IgD-negative memory B cell (primary cell): ENCODE measurements around the gene LMF1. TPM values are rescaled to one million over a fixed set of nuclear protein-coding genes. Genes with fewer than 3 reads are reported as not detected.
A peak's percentile ranks its signal among the peaks of the same experiment; 100 is the strongest.
"Not testable (repeated sequence)": the region's sequence is repeated elsewhere in the genome, so short reads cannot be mapped to it uniquely, and the experiment has no call there.

Experiments
- H3K27ac Mint-ChIP-seq, 3 donors: one replicate each; pipeline ENCODE4 v1.8.0; 2020 to 2022; ENCODE audit warnings: mild to moderate bottlenecking in 3 of 3, mixed read lengths in 3 of 3, moderate library complexity in 1 of 3
- H3K27me3 Mint-ChIP-seq: one replicate; pipeline ENCODE4 v1.8.0; 2021; ENCODE audit warnings: mixed read lengths
- H3K36me3 Mint-ChIP-seq: one replicate; pipeline ENCODE4 v1.8.0; 2020; ENCODE audit warnings: mild to moderate bottlenecking, mixed read lengths
- H3K4me1 Mint-ChIP-seq, 3 donors: one replicate each; pipeline ENCODE4 v1.8.0; 2020 to 2022; ENCODE audit warnings: mixed read lengths in 3 of 3, mild to moderate bottlenecking in 1 of 3
- H3K4me3 Mint-ChIP-seq, 4 donors: one replicate each; pipeline ENCODE4 v1.8.0; 2020 to 2022; ENCODE audit warnings: mild to moderate bottlenecking in 4 of 4, mixed read lengths in 4 of 4, moderate library complexity in 3 of 4
- H3K9me3 Mint-ChIP-seq, 3 donors: one replicate each; pipeline ENCODE4 v1.8.0; 2020 to 2021; ENCODE audit warnings: mixed read lengths in 3 of 3, mild to moderate bottlenecking in 1 of 3
- polyA plus RNA-seq: library from polyadenylated mRNA; unstranded; fragments of 300-500 nt; fragmentation: Illumina TruSeq; gene quantifications from one replicate; pipeline ENCODE4 v1.2.3, GENCODE V29; 2021

The LMF1 gene
- polyA plus RNA-seq, 1 donor from 2014 or later = 16.1 TPM

- Mint-ChIP-seq H3K36me3 (no peaks in the 10 kb centered on the region), H3K27me3 (no peaks in the 10 kb centered on the region), H3K4me1 (peaks cover 0 to 1% (median 0%) of the 10 kb centered on the region in 3 donors), H3K27ac (peak overlapping the region in 1 of 3 donors; percentile 23), H3K9me3 (no peaks in the 10 kb centered on the region), H3K4me3 (no peak overlapping the region)
These were observed 74.3 kb downstream of the LMF1 start for GRCh38 chr16:896261-897199.

GRCh38 chr16:895371-895770, 75.4 kb downstream of the LMF1 start:
- Mint-ChIP-seq H3K9me3 (no peaks in the 10 kb centered on the region), H3K36me3 (no peaks in the 10 kb centered on the region), H3K27me3 (no peaks in the 10 kb centered on the region), H3K27ac (no peak overlapping the region), H3K4me1 (peaks cover 0 to 1% (median 0%) of the 10 kb centered on the region in 3 donors), H3K4me3 (no peak overlapping the region)

GRCh38 chr16:894841-895240, 75.9 kb downstream of the LMF1 start:
- no peak overlapping the region for H3K4me3 Mint-ChIP-seq
- no peaks in the 10 kb centered on the region for H3K27me3 Mint-ChIP-seq
- no peak overlapping the region for H3K27ac Mint-ChIP-seq
- no peaks in the 10 kb centered on the region for H3K36me3 Mint-ChIP-seq
- H3K9me3 Mint-ChIP-seq = no peaks in the 10 kb centered on the region
- H3K4me1 Mint-ChIP-seq = peaks cover 0 to 1% (median 0%) of the 10 kb centered on the region in 3 donors

DNA sequence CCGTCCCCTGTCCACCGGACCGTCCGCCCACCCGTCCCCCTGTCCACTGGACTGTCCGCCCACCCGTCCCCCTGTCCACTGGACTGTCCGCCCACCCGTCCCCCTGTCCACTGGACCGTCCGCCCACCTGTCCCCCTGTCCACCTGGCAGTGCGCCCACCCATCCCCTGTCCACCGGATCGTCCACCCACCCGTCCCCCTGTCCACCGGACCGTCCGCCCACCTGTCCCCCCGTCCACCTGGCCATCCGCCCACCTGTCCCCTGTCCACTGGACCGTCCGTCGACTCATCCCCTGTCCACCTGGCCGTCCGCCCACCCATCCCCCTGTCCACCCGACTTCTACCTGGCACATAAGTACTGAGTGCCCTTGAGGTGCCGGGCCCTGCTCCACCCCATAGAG, 76.6 kb downstream of the LMF1 start:
- no peak overlapping the region for H3K27ac Mint-ChIP-seq
- no peaks in the 10 kb centered on the region for H3K36me3 Mint-ChIP-seq
- H3K9me3 Mint-ChIP-seq = no peaks in the 10 kb centered on the region
- H3K27me3 Mint-ChIP-seq = no peaks in the 10 kb centered on the region
- no peak overlapping the region for H3K4me3 Mint-ChIP-seq
- H3K4me1 Mint-ChIP-seq = peaks cover 0 to 1% (median 0%) of the 10 kb centered on the region in 3 donors

GRCh38 chr16:893360-893759, 77.4 kb downstream of the LMF1 start:
- no peak overlapping the region for H3K4me3 Mint-ChIP-seq
- peaks cover 0 to 1% (median 0%) of the 10 kb centered on the region in 3 donors for H3K4me1 Mint-ChIP-seq
- no peaks in the 10 kb centered on the region for H3K36me3 Mint-ChIP-seq
- H3K9me3 Mint-ChIP-seq = no peaks in the 10 kb centered on the region
- H3K27me3 Mint-ChIP-seq = no peaks in the 10 kb centered on the region
- H3K27ac Mint-ChIP-seq = no peak overlapping the region

- Mint-ChIP-seq H3K4me1 (peaks cover 0 to 1% (median 0%) of the 10 kb centered on the region in 3 donors), H3K27ac (no peak overlapping the region), H3K27me3 (no peaks in the 10 kb centered on the region), H3K9me3 (no peaks in the 10 kb centered on the region), H3K36me3 (no peaks in the 10 kb centered on the region), H3K4me3 (no peak overlapping the region)
These were observed 78.1 kb downstream of the LMF1 start for GRCh38 chr16:892536-893255.

GRCh38 chr16:892006-892405, 78.8 kb downstream of the LMF1 start:
- H3K9me3 Mint-ChIP-seq = no peaks in the 10 kb centered on the region
- H3K27me3 Mint-ChIP-seq = no peaks in the 10 kb centered on the region
- no peak overlapping the region for H3K4me3 Mint-ChIP-seq
- H3K27ac Mint-ChIP-seq = peak overlapping the region in 1 of 3 donors; percentile 19
- H3K36me3 Mint-ChIP-seq = no peaks in the 10 kb centered on the region
- peaks cover 0 to 1% (median 0%) of the 10 kb centered on the region in 3 donors for H3K4me1 Mint-ChIP-seq

DNA sequence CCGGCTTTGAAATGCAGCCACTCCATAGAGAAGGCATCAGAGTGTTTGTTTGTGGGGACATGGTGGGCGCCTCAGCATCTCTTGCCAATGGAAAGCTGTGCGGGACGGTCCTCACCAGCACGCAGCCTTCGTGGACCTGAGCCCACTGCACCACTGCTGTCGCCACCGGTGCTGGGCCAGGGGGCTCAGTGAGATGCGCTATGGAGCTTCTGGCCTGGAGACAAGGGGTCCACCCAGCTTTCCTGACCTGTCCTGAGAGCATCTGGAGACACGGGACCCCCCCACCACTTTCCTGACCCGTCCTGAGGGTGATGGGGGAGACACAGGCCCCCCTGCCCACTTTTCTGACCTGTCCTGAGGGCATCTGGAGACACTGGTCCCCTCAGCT, 79.4 kb downstream of the LMF1 start:
- Mint-ChIP-seq H3K36me3 (no peaks in the 10 kb centered on the region), H3K27me3 (no peaks in the 10 kb centered on the region), H3K4me1 (no peaks in the 10 kb centered on the region), H3K4me3 (no peak overlapping the region), H3K27ac (no peak overlapping the region), H3K9me3 (no peaks in the 10 kb centered on the region)

DNA sequence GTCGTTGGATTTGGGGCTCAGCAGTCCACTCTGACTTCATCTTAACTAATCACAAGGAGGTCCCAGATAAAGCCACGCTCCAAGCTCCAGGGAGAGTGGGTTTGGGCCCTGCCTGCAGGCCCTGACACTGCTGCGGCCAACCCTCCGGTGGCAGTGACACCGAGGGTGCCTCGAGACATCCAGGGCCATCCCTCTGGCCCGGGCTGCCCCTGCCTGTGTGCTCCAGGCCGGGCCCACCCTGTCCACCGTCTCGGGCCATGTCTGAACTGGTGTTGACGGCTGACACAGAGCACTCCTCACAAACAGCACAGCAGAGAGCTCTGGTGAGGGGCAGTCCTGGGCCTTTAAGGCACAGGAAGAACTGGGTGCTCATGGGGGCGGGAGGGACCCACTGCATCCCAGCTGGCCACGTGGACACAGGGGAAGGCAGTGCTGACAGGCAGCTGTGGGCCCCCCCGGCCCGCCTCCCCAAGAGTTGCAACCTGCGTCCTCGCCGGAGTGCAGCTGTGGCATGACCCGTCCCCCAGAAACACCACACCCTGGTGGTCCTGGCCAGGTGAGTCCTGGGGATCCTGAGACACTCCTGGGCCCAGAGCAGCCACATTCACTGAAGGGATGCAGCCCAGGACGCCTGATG, 80.0 kb downstream of the LMF1 start:
- no peak overlapping the region for H3K4me3 Mint-ChIP-seq
- H3K4me1 Mint-ChIP-seq = no peaks in the 10 kb centered on the region
- H3K27ac Mint-ChIP-seq = no peak overlapping the region
- H3K9me3 Mint-ChIP-seq = no peaks in the 10 kb centered on the region
- no peaks in the 10 kb centered on the region for H3K36me3 Mint-ChIP-seq
- no peaks in the 10 kb centered on the region for H3K27me3 Mint-ChIP-seq

- Mint-ChIP-seq H3K4me1 (no peaks in the 10 kb centered on the region), H3K36me3 (no peaks in the 10 kb centered on the region), H3K27me3 (no peaks in the 10 kb centered on the region), H3K9me3 (no peaks in the 10 kb centered on the region), H3K27ac (no peak overlapping the region), H3K4me3 (no peak overlapping the region)
These were observed 80.6 kb downstream of the LMF1 start for GRCh38 chr16:890217-890616.

- H3K36me3 Mint-ChIP-seq = no peaks in the 10 kb centered on the region
- no peaks in the 10 kb centered on the region for H3K27me3 Mint-ChIP-seq
- H3K4me3 Mint-ChIP-seq = no peak overlapping the region
- no peaks in the 10 kb centered on the region for H3K9me3 Mint-ChIP-seq
- H3K27ac Mint-ChIP-seq = no peak overlapping the region
- H3K4me1 Mint-ChIP-seq = no peaks in the 10 kb centered on the region
These were observed 81.2 kb downstream of the LMF1 start for GRCh38 chr16:889586-889985.

DNA sequence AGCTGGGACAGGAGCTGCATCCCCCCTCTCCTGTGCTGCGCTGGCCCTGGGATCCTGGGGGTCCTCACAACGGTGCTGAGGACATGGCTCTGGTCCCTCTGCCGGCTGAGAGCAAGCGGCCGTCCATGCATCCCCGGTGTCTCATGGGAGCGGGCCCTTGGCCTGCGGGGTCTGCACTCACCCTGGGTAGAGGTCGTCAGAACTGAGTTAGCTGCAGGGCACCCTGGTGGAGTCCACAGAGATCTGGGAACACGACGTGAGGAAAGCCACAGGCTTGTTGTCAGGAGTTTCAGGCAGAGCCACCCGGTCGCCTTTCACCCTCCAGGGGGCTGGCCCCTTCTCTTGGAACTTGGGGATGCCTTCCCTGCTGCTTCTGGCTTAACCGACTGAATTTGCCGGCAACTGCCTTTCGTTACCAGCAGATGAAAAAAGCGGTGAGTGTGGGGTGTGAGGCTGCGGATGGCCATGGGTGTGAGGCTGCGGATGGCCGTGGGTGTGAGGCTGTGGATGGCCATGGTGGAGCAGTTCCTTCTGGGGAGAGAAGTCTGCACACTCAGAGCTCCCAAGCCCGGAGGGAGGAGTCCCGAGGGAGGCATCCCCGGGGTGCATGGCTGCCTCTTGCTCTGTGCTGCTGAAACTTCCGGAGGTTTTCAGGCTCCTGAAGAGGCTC, 81.7 kb downstream of the LMF1 start:
- Mint-ChIP-seq H3K9me3 (no peaks in the 10 kb centered on the region), H3K4me3 (no peak overlapping the region), H3K27ac (no peak overlapping the region), H3K27me3 (no peaks in the 10 kb centered on the region), H3K36me3 (no peaks in the 10 kb centered on the region), H3K4me1 (no peaks in the 10 kb centered on the region)

DNA sequence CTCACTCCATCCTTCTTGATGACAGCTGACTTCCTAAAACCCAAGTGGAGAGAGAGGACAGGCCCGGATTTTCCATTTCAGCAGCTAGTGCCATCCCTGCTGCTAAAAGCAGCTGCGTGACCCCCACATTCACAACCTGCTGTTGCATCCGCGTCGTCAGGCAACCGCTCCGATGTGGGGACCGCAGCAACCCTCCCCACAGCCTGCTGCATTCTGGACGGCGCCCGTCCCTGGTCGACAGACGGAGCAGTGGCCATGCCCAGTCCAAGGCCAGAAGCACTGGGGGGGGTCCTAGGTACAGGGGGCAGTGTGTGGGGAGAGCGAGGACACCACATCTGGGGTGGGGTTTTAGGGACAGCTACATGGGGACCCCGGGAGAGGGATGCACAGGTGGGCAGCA, 82.3 kb downstream of the LMF1 start:
- not testable (repeated sequence) for H3K27me3 Mint-ChIP-seq, H3K4me1 Mint-ChIP-seq, H3K9me3 Mint-ChIP-seq, H3K36me3 Mint-ChIP-seq, H3K27ac Mint-ChIP-seq, H3K4me3 Mint-ChIP-seq

DNA sequence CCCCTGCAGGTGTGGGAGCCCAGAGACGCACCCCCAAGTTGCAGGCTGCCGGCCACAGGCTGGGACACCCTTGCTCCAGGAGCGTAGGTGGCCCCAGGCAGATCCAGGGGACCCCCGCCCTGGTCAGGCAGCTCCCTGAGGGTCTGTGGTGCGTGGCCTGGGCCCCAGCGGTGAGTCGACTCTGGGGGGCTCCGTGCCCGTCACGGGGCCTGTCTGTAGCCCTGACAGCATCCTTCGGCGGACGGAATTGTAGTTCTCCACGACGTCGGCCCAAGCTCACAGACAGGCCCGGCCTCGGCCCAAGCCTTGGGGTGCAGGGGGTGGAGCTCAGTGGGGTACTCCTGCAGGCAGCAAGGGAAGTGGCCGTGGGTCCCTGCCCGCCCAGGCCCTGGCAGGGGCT, 82.9 kb downstream of the LMF1 start:
- no peaks in the 10 kb centered on the region for H3K9me3 Mint-ChIP-seq
- no peaks in the 10 kb centered on the region for H3K4me1 Mint-ChIP-seq
- H3K27ac Mint-ChIP-seq = no peak overlapping the region
- H3K4me3 Mint-ChIP-seq = no peak overlapping the region
- H3K27me3 Mint-ChIP-seq = no peaks in the 10 kb centered on the region
- H3K36me3 Mint-ChIP-seq = no peaks in the 10 kb centered on the region
